Fibroblast of lung (primary cell): ENCODE results near the gene APOBEC3F. TPM values are rescaled to one million over a fixed set of nuclear protein-coding genes. Genes with fewer than 3 reads are reported as not detected.
"Not testable (repeated sequence)": the region's sequence is repeated elsewhere in the genome, so short reads cannot be mapped to it uniquely, and the experiment has no call there.

Experiments used
- DNase-seq, 2 donors: peaks; one replicate each; pipeline versions ENCODE4 v3.0.0 to v3.0.0-alpha.2; 2010; ENCODE audit warnings: low read depth in 2 of 2
- H2AFZ ChIP-seq: 2 replicates; pipeline ENCODE4 v1.5.1; 2012; ENCODE audit warnings: low read length, control low read depth, inconsistent platforms
- H3K27ac ChIP-seq: 2 replicates; pipeline ENCODE4 v1.5.1; 2011; ENCODE audit warnings: low read length, control low read depth; ENCODE audit not compliant: insufficient read depth
- H3K27me3 ChIP-seq: 2 replicates; pipeline ENCODE4 v1.5.1; 2011; ENCODE audit warnings: mild to moderate bottlenecking, low read length; ENCODE audit not compliant: control insufficient read depth, insufficient read depth
- H3K36me3 ChIP-seq: 2 replicates; pipeline ENCODE4 v1.5.1; 2011; ENCODE audit warnings: low read length; ENCODE audit not compliant: control insufficient read depth, insufficient read depth
- H3K4me1 ChIP-seq: 2 replicates; pipeline ENCODE4 v1.5.1; 2011; ENCODE audit warnings: low read length; ENCODE audit not compliant: control insufficient read depth, insufficient read depth; ENCODE audit errors: extremely low read depth
- H3K4me2 ChIP-seq: 2 replicates; pipeline ENCODE4 v1.5.1; 2011; ENCODE audit warnings: low read length, control low read depth; ENCODE audit not compliant: insufficient read depth; ENCODE audit errors: extremely low read depth
- H3K4me3 ChIP-seq, 4 experiments: fragments of 200-600 bp in 1 of 4; sonication (generic) in 1 of 4; replicated peaks in 1 of 4; 2 replicates each; pipeline ENCODE4 v1.5.1; 2011 to 2016; ENCODE audit warnings: low read length in 4 of 4, low read depth in 3 of 4, mild to moderate bottlenecking in 3 of 4, control low read depth in 2 of 4, inconsistent platforms in 1 of 4, mixed read lengths in 1 of 4; ENCODE audit not compliant: insufficient read depth in 1 of 4; ENCODE audit errors: control extremely low read depth in 1 of 4
- H3K79me2 ChIP-seq: 2 replicates; pipeline ENCODE4 v1.5.1; 2012; ENCODE audit warnings: mild to moderate bottlenecking, low read length, inconsistent platforms; ENCODE audit not compliant: control insufficient read depth, insufficient read depth
- H3K9ac ChIP-seq: 2 replicates; pipeline ENCODE4 v1.5.1; 2011; ENCODE audit warnings: mild to moderate bottlenecking, low read length, control low read depth; ENCODE audit not compliant: insufficient read depth
- H3K9me3 ChIP-seq: 2 replicates; pipeline ENCODE4 v1.5.1; 2012; ENCODE audit warnings: low read depth, low read length; ENCODE audit not compliant: control insufficient read depth, insufficient read depth
- H4K20me1 ChIP-seq: 2 replicates; pipeline ENCODE4 v1.5.1; 2011; ENCODE audit warnings: low read length; ENCODE audit not compliant: control insufficient read depth, insufficient read depth; ENCODE audit errors: extremely low read depth
- EZH2 ChIP-seq: IDR thresholded peaks from 2 replicates; pipeline ENCODE4 v1.5.1; 2012; ENCODE audit warnings: low read length, control low read depth, mild to moderate bottlenecking; ENCODE audit errors: missing control alignments
- polyA plus RNA-seq, 2 donors: library from polyadenylated mRNA; depleted of rRNA in 1 of 2; stranded (reverse) in 1 of 2; unstranded in 1 of 2; fragments of >200 nt; gene quantifications; 2 replicates each; pipeline ENCODE4 v1.2.1, GENCODE V29; 2011 to 2012; ENCODE audit warnings: missing spikeins in 1 of 2
- total RNA-seq: library from RNA; depleted of rRNA; stranded (reverse); fragments of >200 nt; gene quantifications from 2 replicates; pipeline ENCODE4 v1.2.1, GENCODE V29; 2014
- TF ChIP-seq, protein P1 (sequence below), 2 donors: IDR thresholded peaks in 1 of 2; conservative IDR thresholded peaks in 1 of 2; 1 replicate in 1 of 2; 2 replicates in 1 of 2; pipeline ENCODE4 v1.5.1; 2011 to 2012; ENCODE audit warnings: low read length in 2 of 2, control low read depth in 1 of 2, inconsistent platforms in 1 of 2, low read depth in 1 of 2, mild to moderate bottlenecking in 1 of 2

APOBEC3F gene
- total and polyA plus RNA-seq, 2 donors (not counting 1 experiment from before 2014, with no cell fraction given): 6.3 to 7.8 TPM

DNA sequence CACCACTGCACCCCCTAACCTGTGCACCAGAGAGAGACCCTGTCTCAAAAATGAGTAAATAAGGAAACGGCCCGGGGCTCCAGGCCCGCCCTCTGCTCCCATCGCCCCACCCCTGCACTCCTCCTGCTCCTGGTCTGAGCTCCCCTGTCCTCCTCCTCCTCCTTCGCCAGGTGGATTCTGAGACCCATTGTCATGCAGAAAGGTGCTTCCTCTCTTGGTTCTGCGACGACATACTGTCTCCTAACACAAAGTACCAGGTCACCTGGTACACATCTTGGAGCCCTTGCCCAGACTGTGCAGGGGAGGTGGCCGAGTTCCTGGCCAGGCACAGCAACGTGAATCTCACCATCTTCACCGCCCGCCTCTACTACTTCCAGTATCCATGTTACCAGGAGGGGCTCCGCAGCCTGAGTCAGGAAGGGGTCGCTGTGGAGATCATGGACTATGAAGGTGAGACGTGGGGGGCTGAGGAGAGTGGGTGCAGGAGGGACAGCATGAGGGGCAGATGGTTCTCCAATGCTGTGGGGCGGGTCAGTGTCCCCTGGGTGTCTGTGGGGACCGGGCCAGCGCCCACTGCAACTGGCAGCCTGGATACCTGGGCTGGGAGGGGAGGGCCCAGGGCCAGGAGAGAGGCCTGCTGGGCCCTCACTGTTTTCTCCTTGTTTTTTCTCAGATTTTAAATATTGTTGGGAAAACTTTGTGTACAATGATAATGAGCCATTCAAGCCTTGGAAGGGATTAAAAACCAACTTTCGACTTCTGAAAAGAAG lies 22.9 kb upstream of the APOBEC3F start:
- Histone ChIP-seq H3K27me3 (no peaks in the 10 kb centered on the region), H3K4me1 (peaks cover 6% of the 10 kb centered on the region), H3K79me2 (peaks cover 12% of the 10 kb centered on the region), H3K4me3 (no peak overlapping the region), H3K27ac (no peak overlapping the region), H3K9ac (no peak overlapping the region), H3K4me2 (no peak overlapping the region), H3K36me3 (peaks cover 4% of the 10 kb centered on the region), H4K20me1 (no peaks in the 10 kb centered on the region), H2AFZ (no peak overlapping the region), H3K9me3 (no peaks in the 10 kb centered on the region)
- no peak for TF ChIP-seq EZH2
- TF ChIP-seq, protein P1, sequence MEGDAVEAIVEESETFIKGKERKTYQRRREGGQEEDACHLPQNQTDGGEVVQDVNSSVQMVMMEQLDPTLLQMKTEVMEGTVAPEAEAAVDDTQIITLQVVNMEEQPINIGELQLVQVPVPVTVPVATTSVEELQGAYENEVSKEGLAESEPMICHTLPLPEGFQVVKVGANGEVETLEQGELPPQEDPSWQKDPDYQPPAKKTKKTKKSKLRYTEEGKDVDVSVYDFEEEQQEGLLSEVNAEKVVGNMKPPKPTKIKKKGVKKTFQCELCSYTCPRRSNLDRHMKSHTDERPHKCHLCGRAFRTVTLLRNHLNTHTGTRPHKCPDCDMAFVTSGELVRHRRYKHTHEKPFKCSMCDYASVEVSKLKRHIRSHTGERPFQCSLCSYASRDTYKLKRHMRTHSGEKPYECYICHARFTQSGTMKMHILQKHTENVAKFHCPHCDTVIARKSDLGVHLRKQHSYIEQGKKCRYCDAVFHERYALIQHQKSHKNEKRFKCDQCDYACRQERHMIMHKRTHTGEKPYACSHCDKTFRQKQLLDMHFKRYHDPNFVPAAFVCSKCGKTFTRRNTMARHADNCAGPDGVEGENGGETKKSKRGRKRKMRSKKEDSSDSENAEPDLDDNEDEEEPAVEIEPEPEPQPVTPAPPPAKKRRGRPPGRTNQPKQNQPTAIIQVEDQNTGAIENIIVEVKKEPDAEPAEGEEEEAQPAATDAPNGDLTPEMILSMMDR (conservative IDR thresholded peaks at IDR 0.05 in 1 of 2, IDR thresholded peaks at IDR 0.05 in 1 of 2; ENCODE audit: low read depth in 1 of 2, low read length in 2 of 2): no peak
- DNase-seq: no peak

DNA sequence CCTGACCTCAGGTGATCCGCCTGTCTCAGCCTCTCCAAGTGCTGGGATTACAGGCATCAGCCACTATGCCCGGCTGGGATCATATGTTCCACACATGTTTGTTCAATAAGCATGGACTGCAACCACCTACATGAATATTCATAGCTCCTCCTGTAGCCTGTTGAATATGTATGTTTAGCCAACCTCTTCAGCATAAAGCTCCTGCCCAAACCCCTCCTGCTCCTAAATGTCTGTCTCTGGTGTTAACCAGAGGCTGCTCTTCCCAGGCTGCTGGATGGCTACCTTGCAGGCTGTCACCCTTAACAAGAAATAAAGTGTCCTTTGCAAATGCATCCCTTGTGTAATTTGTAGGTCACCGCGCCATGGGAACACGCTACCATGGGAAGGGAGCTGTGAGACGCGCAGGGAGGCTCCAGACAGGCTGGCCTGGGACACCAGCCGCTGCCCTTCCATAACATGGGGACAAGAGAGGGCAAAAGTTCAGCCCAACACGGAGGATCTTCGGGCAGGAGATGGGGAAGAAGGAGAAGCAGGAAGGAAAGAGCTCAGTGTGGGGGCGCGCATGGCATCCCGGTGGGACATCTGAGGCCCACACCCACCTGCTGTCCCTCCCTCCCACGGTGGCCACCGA lies 20.5 kb upstream of the APOBEC3F start:
- H3K27me3 ChIP-seq, H3K9me3 ChIP-seq, H3K36me3 ChIP-seq, H4K20me1 ChIP-seq, H3K4me3 ChIP-seq, H3K4me1 ChIP-seq, H3K27ac ChIP-seq, H3K4me2 ChIP-seq, H2AFZ ChIP-seq, DNase-seq, H3K9ac ChIP-seq: not testable (repeated sequence)
- H3K79me2 ChIP-seq: peaks cover 12% of the 10 kb centered on the region

DNA sequence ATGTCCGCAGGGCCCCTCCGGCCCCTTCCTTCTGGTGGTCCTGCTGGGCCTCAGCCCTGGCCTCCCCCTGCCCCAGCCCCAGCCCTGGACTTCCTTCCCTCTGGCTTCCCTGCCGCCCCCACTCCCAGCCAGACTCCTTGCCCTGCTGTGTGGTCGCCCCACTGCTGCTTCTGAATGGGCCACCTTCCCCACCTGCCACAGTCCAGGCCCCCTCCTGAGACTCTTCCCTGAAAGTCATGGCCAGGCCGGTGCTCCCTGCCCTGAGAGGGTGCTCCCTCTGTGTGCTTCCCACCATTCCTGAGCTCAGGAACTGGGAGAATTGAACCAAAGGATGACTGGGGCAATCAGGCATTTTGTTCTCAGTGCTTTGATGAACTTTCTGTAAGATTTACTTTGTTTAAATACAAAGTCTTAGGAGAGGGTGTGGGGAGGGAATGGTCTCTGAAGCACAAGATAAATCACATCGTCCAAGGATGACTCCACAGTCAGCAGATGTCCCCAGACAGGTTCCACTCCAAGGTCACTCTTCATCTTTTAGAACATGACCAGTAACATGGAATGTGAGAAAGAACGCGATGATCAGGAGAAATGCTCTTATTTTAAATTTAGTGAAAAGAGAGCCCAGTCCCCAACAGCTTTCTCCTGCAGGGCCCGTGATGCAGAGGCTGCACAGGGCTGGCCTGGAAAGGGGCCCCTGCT lies 19.0 kb upstream of the APOBEC3F start:
- Histone ChIP-seq H3K4me2 (peak overlapping the region; percentile 85), H3K4me3 (peak overlapping the region; percentile 29 to 54 (median 51)), H2AFZ (peak overlapping the region; percentile 13), H3K4me1 (peaks cover 2% of the 10 kb centered on the region), H3K79me2 (peaks cover under 1% of the 10 kb centered on the region), H3K27ac (peak overlapping the region; percentile 61), H3K9me3 (no peaks in the 10 kb centered on the region), H3K9ac (peak overlapping the region; percentile 42), H3K36me3 (peaks cover 2% of the 10 kb centered on the region), H3K27me3 (no peaks in the 10 kb centered on the region), H4K20me1 (no peaks in the 10 kb centered on the region)
- TF ChIP-seq EZH2: no peak
- TF ChIP-seq, protein P1 (conservative IDR thresholded peaks at IDR 0.05 in 1 of 2, IDR thresholded peaks at IDR 0.05 in 1 of 2; ENCODE audit: low read depth in 1 of 2, low read length in 2 of 2): no peak
- DNase-seq: no peak
